ENCODE results near the gene PEMT.
"Not testable (repeated sequence)": the region's sequence is repeated elsewhere in the genome, so short reads cannot be mapped to it uniquely, and the experiment has no call there.

DNA sequence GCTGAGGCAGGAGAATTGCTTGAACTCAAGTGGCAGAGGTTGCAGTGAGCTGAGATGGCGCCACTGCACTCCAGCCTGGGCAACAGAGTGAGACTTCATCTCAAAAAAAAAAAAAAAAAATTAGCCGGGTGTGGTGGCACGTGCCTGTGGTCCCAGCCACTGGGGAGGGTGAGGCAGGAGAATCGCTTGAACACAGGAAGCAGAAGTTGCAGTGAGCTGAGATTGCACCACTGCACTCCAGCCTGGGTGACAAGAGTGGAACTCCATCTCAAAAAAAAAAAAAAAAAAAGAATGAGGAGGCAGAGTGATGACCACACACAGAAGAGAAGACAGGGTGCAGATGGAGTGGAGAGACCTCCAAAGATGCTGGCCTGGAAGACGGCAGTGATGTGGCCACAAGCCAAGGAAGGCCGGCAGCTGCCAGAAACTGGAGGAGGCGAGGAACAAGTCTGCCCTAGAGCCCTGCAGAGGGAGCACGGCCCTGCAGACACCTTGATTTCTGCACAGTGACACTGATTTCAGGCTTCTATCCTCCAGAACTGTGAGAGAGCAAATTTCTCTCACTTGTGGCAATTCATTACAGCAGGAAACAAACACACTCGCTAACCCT, 48.3 kb upstream of the PEMT start:
- TF ChIP-seq, protein P1, sequence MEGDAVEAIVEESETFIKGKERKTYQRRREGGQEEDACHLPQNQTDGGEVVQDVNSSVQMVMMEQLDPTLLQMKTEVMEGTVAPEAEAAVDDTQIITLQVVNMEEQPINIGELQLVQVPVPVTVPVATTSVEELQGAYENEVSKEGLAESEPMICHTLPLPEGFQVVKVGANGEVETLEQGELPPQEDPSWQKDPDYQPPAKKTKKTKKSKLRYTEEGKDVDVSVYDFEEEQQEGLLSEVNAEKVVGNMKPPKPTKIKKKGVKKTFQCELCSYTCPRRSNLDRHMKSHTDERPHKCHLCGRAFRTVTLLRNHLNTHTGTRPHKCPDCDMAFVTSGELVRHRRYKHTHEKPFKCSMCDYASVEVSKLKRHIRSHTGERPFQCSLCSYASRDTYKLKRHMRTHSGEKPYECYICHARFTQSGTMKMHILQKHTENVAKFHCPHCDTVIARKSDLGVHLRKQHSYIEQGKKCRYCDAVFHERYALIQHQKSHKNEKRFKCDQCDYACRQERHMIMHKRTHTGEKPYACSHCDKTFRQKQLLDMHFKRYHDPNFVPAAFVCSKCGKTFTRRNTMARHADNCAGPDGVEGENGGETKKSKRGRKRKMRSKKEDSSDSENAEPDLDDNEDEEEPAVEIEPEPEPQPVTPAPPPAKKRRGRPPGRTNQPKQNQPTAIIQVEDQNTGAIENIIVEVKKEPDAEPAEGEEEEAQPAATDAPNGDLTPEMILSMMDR (IDR thresholded peaks at IDR 0.05; ENCODE audit: insufficient read depth, low read length, poor library complexity, severe bottlenecking) = not testable (repeated sequence)
- TF ChIP-seq EZH2phosphoT487 (conservative IDR thresholded peaks at IDR 0.05; ENCODE audit: low read length) = not testable (repeated sequence)

All from SU-DHL-6 (cell line).